DOHH2 (cell line): ENCODE data around the gene MKX.

Experiments used
- EZH2phosphoT487 ChIP-seq: fragments of 200-600 bp; sonication (generic); IDR thresholded peaks from 2 replicates; pipeline ENCODE4 v1.6.1; 2017; ENCODE audit warnings: borderline replicate concordance, mild to moderate bottlenecking, antibody characterized with exemption, low read length, moderate library complexity, mixed read lengths
- TF ChIP-seq, protein P1 (sequence below): fragments of 200-600 bp; sonication (generic); IDR thresholded peaks from one replicate; pipeline ENCODE4 v1.5.1; 2014; ENCODE audit warnings: antibody characterized with exemption, mild to moderate bottlenecking, low read depth, low read length; ENCODE audit not compliant: poor library complexity, severe bottlenecking

DNA sequence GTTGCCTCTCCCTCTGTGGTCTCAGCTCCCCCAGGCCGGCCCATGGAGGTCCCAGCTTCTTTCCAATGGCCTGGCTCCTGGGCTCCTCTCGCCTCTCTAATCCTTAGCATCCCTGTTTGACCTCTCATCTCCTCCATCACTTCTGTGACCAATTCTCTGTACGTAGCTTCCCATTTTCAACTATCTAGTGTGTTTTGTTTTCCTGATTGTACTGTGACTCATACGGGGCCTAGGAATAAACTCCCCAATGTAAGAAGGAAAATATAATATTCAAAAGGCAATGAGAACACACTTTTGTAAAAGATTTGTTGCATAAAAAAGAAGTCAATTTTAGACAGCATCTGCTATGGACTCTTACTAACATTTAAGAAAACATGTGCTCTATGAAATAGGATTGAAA, 90.3 kb downstream of the MKX start:
- TF ChIP-seq, protein P1, sequence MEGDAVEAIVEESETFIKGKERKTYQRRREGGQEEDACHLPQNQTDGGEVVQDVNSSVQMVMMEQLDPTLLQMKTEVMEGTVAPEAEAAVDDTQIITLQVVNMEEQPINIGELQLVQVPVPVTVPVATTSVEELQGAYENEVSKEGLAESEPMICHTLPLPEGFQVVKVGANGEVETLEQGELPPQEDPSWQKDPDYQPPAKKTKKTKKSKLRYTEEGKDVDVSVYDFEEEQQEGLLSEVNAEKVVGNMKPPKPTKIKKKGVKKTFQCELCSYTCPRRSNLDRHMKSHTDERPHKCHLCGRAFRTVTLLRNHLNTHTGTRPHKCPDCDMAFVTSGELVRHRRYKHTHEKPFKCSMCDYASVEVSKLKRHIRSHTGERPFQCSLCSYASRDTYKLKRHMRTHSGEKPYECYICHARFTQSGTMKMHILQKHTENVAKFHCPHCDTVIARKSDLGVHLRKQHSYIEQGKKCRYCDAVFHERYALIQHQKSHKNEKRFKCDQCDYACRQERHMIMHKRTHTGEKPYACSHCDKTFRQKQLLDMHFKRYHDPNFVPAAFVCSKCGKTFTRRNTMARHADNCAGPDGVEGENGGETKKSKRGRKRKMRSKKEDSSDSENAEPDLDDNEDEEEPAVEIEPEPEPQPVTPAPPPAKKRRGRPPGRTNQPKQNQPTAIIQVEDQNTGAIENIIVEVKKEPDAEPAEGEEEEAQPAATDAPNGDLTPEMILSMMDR, result no peak
- no peak for TF ChIP-seq EZH2phosphoT487
